Peyer's patch (tissue), 4 donors: ENCODE data around the gene SPON1.

Source experiments
- POLR2A ChIP-seq, 2 donors: fragments of 450-650 bp; IDR thresholded peaks; one replicate each; pipeline ENCODE4 v1.5.1; 2017; ENCODE audit warnings: antibody characterized with exemption in 2 of 2, mild to moderate bottlenecking in 2 of 2, moderate library complexity in 2 of 2
- TF ChIP-seq, protein P1 (sequence below), 6 experiments: fragments of 450-650 bp in 4 of 6; fragments of 200-600 bp in 2 of 6; sonication (generic) in 1 of 6; IDR thresholded peaks; one replicate each; pipeline ENCODE4 v1.5.1; 2017 to 2019; ENCODE audit warnings: antibody characterized with exemption in 6 of 6, mild to moderate bottlenecking in 3 of 6, moderate library complexity in 1 of 6

DNA sequence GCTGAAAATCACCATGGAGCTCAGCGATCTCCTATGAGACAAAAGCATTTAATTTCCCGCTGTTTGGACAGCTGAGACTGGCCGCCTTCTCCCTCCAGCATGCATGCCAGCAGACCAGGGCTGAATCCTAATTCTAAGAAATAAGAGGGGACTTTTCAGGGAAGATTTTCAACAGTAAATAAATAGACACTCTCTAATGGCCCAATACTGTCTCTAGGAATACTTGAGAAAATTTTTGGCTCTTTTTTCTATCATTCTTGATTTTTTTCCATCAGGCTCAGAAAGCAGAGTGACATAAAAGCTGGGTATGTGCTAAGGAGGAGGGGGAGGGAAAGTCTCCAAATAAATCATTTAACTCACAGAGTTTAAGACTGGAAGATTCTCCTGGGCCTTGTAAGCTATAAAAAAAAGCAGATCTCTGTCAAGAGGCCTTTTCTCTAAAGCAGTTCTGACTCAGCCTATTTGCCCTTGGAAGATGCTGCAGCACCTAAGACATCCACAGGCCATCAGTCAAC, 17.6 kb upstream of the SPON1 start:
- no peak for TF ChIP-seq POLR2A (IDR thresholded peaks at IDR 0.05)
- TF ChIP-seq, protein P1, sequence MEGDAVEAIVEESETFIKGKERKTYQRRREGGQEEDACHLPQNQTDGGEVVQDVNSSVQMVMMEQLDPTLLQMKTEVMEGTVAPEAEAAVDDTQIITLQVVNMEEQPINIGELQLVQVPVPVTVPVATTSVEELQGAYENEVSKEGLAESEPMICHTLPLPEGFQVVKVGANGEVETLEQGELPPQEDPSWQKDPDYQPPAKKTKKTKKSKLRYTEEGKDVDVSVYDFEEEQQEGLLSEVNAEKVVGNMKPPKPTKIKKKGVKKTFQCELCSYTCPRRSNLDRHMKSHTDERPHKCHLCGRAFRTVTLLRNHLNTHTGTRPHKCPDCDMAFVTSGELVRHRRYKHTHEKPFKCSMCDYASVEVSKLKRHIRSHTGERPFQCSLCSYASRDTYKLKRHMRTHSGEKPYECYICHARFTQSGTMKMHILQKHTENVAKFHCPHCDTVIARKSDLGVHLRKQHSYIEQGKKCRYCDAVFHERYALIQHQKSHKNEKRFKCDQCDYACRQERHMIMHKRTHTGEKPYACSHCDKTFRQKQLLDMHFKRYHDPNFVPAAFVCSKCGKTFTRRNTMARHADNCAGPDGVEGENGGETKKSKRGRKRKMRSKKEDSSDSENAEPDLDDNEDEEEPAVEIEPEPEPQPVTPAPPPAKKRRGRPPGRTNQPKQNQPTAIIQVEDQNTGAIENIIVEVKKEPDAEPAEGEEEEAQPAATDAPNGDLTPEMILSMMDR (IDR thresholded peaks at IDR 0.05): no peak
